Renal cortex interstitium (tissue), 11 donors: Measurements from ENCODE around the gene RPS6KA3. TPM values are rescaled to one million over a fixed set of nuclear protein-coding genes. Genes with fewer than 3 reads are reported as not detected.
A peak's percentile ranks its signal among the peaks of the same experiment; 100 is the strongest.

ENCODE experiments used
- DNase-seq, 11 donors: peaks; one replicate each; pipeline ENCODE4 v3.0.0-alpha.2; 2013; ENCODE audit warnings: low read depth in 9 of 11, low spot score in 4 of 11; ENCODE audit errors: extremely low read depth in 1 of 11
- polyA plus RNA-seq, 3 donors: library from polyadenylated mRNA; unstranded; fragments of 120-200 nt; gene quantifications; one replicate each; pipeline ENCODE4 v1.2.1, GENCODE V29; 2013; ENCODE audit not compliant: insufficient read length in 3 of 3

Gene RPS6KA3
- polyA plus RNA-seq, 3 donors, result 25.7 to 33.9 (median 31.2) TPM

- no peak for DNase-seq
Measured at GRCh38 chrX:20233336-20233735, 33.4 kb downstream of the RPS6KA3 start.

DNA sequence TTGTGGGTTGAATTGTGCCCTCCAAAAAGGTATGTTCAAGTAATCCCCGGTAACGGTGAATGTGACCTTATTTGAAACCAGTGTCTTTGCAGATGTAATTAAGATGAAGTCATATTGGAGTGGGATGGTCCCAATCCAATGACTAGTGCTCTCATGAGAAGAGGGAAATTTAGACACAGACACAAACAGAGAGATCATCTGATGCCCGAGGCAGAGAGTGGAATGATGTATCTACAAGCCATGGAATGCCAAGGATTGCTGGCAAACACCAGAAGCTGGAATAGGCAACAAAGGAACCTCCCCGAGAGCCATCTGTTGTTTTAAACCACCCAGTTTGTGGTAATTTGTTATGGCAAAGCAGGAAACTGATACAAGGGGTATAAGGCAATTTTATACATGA, 35.1 kb downstream of the RPS6KA3 start:
- no peak for DNase-seq

GRCh38 chrX:20230406-20230805, 36.3 kb downstream of the RPS6KA3 start:
- no peak for DNase-seq

DNA sequence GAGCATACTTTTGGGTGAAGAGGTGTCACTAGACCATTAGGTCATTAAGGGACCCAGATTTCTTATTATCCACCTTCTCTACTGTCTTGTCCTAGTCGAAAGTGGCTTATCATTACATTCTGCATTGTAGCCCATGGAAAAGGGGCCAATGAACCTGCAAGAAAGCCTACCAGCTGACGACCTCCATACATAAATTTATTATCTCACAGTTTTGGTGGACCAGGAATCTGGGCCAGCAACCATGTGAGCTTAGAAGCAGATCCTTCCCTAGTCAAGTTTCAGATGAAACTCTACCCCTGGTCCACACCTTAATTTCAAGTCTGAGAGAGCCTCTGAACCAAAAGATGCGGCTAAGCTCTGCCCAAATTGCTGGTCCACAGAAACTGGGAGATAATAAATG, 37.6 kb downstream of the RPS6KA3 start:
- no peak for DNase-seq

GRCh38 chrX:20228245-20228644, 38.5 kb downstream of the RPS6KA3 start:
- DNase-seq, result no peak

GRCh38 chrX:20227116-20227515, 39.6 kb downstream of the RPS6KA3 start:
- DNase-seq, result no peak

DNA sequence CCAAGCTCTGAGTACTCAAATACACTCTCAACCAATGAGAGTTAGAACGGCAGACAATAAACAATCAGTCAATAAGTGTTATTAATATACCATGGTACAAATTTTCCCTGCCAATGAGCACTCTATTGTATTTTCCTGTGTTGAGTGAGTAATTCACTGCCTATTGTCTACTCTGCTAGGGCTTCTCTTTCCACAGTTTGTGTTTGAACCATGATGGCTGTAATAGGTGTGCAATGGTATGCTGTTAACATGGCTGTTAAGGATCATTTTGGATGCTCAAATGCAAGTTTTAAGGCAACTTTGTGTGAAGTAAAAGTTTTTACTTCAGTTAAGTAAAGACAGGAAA, 41.2 kb downstream of the RPS6KA3 start:
- DNase-seq, result no peak

DNA sequence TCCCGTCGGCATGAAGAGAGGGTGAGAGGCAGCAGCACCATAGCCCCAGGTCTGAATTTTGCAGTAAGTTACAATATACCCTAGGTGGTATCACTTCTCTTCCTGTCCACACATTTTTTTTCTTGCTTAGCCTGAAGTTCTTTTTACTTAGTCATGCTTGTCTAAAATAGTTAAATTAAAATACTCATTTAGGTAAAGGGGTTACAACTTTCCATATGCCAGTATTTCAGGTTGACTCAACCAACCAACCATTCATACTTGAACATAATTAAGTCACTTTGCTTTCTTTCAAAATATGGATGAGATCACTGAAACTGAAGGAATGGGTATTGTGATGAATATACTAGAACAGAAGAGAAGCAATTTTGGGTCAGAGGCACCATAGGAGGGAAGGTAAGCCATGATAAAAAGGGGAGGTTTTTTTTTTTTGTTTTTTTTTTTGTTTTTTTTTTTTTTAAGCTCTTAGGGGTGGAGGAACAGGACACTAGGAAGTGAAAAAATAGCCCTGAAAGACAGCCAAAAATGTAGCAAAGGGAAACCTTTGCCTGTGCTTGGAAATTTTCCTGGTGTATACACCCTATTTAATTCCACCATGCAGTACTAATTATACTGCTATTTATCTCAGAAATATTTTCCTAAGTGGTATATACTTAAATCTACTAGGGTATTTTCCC, 41.8 kb downstream of the RPS6KA3 start:
- DNase-seq, result no peak

DNA sequence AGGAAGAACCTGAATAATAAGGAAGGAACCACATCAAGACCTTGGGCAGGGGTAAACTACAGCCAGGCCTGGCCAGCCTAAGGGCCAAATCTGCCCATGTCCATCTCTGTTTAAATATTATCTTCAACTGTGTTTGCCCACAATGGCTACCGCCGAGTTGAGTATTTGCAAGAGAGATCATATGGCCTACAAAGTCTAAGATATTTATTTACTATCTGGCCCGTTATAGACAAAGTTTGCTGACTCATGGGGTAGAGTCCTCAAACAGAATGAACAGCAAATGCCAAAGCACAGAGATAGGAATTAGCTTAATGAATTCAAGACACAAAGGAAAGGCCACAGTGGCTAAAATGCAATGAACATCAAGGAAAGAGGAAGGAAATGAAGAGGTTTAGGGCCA, 44.8 kb downstream of the RPS6KA3 start:
- no peak for DNase-seq

DNA sequence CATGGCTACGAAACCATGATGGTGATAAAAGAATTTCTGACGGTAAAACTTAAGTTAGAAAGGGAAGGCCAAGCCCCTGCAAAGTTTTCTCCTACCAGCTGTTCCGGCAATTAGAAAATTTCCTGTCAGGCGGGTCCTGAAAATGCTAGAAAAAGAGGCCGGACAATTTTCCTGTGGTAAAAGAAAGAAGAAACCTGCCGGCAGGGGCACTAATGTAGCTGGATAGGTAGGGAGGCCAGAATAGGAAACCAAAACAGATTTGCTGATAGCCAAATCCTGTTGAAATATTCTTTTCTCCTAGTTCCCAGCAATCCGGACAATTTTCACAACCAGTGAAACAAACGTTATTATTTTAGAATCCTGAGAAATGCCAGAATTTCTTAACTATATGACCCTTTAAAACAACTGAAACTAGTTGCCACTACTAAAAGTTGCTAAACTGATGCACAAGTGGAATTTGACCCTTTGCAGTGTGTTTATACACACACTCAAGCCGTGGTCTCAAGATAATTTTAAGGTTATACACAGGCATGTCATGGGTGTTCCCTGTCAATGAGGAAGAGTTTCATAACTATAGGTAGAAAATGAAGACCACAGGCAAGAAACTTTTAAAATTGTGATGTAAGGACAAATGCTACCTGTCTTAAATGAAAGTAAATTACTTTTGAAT, 47.7 kb downstream of the RPS6KA3 start:
- DNase-seq, result peak in 5 of 11 donors; percentile 1 to 12 (median 8)

GRCh38 chrX:20217906-20218305, 48.8 kb downstream of the RPS6KA3 start:
- DNase-seq, result no peak

GRCh38 chrX:20217271-20217670, 49.4 kb downstream of the RPS6KA3 start:
- DNase-seq, result peak in 4 of 11 donors; percentile 1 to 7 (median 3)

DNA sequence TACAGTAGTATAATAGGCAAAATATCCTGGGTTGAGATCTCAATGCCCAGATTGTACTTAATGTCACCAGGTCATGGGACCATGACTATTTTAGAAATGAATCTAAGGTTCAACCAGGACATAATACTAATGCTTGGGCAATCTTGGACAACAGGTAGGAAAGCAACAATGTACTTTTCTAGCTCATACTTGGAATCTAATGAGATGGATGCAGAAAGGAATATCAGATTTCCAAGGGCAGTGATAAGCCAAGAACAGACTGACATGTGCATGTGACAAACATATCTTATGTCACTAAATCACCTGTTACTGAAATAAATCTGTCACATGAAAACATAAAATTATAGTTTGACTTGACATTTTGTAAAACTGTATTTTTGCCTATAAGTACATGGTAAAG, 51.1 kb downstream of the RPS6KA3 start:
- DNase-seq, result no peak

DNA sequence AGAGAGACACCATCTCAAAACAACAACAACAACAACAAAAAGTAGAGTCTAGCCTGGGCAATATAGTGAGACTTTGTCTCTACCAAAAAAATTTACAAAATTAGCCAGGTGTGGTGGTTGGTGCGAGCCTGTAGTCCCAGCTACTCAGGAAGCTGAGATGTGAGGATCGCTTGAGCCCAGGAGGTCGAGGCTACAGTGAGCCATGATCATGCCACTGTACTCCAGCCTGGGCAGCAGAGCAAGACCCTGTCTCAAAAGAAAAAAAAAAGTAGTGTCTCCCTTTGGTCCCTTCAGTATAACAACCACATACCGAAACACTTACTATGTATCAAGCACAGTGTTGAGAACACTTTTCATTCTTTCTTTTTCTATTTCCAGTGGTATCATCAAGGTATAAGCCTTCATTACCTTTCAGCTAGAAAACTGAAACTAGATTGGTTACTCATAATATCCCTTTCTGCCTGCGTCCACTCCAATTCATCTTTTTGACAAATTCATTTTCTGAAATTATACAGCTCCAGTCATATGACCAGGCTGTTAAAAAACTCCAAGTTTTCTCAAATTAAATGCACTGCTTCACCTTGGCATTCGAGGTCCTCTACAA, 54.1 kb downstream of the RPS6KA3 start:
- no peak for DNase-seq

DNA sequence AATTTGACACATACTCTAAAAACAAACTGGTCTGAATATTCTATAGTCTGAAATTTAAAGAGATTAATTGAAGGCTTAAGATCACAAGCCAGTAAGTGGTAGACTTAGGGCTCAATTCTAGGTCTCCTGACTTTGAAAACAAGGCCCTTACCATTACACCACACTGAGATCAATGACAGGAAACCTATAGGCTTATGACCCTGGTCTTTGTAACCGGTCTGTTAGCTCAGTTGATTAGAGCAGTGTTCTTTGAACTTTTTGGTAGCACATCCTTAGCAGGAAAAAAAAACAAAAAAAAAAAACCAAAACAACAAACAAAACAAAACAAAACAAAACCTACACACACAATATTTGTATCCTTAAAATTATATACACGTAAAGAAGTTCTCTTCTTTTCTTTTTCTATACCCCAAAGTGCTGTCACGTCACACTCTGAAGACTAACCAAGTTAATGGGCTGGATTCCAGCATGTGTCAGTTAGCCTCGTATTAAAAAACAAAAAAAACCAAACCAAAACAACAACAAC, 55.4 kb downstream of the RPS6KA3 start:
- DNase-seq, result no peak

- no peak for DNase-seq
Measured at GRCh38 chrX:20205927-20206708, 60.6 kb downstream of the RPS6KA3 start.

GRCh38 chrX:20204351-20204750, 62.4 kb downstream of the RPS6KA3 start:
- no peak for DNase-seq

DNA sequence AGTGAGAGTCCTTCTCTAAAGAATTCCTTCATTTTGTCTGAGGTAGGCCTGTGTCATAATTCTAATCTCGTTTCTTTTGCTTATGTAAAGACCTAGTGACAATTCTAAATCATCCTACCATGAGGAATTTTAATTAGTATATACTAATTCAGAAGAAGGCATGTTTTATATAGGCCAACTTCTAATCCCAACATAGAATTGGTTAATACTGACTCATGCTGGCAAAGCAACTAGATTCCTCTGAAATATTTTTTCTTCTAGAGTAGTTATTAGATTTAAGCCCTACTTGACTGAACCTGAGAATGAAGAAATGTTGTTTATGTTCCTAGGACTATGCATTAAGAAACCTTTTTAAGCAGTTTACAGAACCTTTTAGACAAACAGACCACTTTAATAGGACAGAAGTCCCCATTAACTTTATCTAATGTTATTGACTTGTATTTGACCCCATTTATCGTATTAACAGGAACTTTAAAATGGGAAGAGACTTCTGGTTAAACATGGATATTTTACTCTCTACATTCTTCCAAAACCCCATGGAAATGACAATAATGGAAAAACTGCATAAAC, 69.0 kb downstream of the RPS6KA3 start:
- no peak for DNase-seq

GRCh38 chrX:20189171-20189570, 77.5 kb downstream of the RPS6KA3 start:
- DNase-seq, result no peak
